SHP77 treated with DMSO at 0.1 percent for 48 hours (cell line): Measurements from ENCODE around the gene BIN2.
A peak's percentile ranks its signal among the peaks of the same experiment; 100 is the strongest.
"Not testable (repeated sequence)": the region's sequence is repeated elsewhere in the genome, so short reads cannot be mapped to it uniquely, and the experiment has no call there.

Experiments
- DNase-seq: peaks from one replicate; lab custom pipeline; 2025; lab: John Stamatoyannopoulos, UW

BIN2 gene

DNA sequence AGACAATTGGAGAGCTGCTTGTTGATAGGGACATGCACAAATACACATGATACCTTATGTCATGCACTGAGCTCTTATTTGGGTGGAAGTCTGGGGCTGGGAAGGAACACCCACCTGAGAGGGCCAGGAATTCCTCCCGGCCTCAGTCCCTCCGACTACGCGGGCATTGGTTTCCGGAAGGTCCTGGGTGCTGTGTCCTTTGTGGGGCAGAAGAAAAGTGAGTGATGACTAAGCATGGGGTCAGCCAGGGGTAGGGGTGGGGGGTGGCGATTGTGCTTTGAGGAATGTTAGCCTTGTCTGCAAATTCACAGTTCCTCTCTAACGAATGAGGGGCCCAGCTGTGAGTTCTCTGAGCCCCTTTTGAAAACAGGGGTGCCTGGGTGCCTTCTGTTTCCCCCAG is 21.7 kb upstream of the BIN2 start:
- no peak for DNase-seq

GRCh38 chr12:51343201-51343600 is 19.2 kb upstream of the BIN2 start:
- no peak for DNase-seq

DNA sequence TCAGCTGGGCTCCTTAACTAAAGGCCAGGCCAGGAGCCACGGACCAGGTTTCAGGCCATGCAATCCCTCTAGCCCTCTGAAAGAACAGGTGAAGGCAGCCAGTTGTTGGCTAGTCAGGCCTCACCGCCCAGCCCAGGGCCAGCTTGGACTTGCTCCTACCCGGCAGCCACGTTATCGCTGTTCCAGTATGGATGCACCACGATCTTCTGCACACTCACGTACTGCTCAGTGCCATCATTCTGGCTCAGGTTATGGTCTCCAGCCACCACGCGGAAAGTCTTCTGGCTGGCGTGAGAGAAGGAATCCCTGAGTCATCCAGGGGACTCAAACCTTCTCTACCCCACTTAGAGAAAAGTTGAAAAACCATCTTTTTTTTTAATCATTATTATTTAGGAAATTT is 18.4 kb upstream of the BIN2 start:
- no peak for DNase-seq

GRCh38 chr12:51341251-51342007 is 17.5 kb upstream of the BIN2 start:
- DNase-seq = peak; percentile 16

GRCh38 chr12:51339750-51340149 is 15.8 kb upstream of the BIN2 start:
- DNase-seq = no peak

- not testable (repeated sequence) for DNase-seq
Observed at GRCh38 chr12:51337336-51337735, 13.4 kb upstream of the BIN2 start.

- DNase-seq = no peak
Observed at GRCh38 chr12:51335931-51336330, 12.0 kb upstream of the BIN2 start.

- no peak for DNase-seq
Observed at GRCh38 chr12:51334764-51335163, 10.8 kb upstream of the BIN2 start.

GRCh38 chr12:51333536-51333935 is 9.6 kb upstream of the BIN2 start:
- DNase-seq = no peak

DNA sequence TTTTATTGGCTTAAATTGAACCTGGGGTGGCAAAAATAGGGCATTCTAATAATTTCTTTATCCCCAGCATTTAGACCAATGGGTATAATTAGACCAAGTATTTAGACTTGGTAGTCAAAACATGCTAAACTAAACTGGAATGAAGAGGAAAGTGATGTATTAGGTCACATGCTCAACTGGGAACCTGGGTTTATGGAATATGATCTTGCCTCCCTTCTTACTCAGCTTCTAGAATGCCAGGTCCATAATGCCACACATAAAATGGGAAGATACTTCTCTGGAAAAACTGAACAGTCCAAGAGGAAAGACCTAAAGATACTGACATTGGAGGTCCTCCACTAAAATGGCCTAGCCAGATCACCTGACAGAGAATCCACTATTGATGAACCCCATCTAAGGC is 6.2 kb upstream of the BIN2 start:
- DNase-seq = no peak

DNA sequence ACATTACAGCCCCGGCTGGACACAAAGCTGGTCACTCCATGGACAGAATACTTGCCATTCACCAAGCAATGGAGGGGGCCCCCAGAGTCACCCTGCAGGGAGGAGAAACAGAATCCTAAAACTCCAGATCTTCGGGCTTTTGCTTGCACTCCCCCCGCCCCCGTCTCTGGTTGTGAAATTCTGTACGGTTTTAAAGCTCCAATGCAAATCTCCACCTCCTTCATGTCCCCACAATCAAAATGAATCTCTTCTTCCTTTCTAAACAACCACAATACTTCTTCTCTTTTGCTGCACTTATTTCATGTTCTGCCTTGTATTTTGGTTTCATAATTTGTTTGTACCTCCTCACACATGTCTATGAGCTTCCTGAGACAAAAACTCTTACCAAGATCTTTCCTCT is 5.8 kb upstream of the BIN2 start:
- DNase-seq = no peak

GRCh38 chr12:51328587-51328986 is 4.6 kb upstream of the BIN2 start:
- DNase-seq = no peak

GRCh38 chr12:51326698-51327439 is 2.9 kb upstream of the BIN2 start:
- DNase-seq = no peak

DNA sequence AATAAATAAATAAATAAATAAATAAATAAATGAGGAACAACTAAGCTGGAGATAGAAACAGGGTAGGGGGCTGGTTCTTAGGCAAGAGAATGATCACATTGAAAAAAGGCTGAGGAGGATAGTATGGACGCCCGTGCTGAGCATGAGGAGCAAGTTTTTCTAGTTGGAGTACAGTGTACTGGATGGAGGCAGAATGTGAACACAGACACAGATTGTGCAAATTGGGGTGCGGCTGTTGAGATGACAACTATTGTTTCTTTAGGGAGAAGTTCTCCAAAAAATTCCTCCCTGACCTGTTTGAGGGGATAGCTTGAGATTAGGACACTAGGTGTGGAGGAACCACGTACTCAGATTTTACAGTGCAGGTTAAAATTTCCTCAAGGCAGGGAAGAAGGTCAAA is 979 bp upstream of the BIN2 start:
- DNase-seq = no peak

DNA sequence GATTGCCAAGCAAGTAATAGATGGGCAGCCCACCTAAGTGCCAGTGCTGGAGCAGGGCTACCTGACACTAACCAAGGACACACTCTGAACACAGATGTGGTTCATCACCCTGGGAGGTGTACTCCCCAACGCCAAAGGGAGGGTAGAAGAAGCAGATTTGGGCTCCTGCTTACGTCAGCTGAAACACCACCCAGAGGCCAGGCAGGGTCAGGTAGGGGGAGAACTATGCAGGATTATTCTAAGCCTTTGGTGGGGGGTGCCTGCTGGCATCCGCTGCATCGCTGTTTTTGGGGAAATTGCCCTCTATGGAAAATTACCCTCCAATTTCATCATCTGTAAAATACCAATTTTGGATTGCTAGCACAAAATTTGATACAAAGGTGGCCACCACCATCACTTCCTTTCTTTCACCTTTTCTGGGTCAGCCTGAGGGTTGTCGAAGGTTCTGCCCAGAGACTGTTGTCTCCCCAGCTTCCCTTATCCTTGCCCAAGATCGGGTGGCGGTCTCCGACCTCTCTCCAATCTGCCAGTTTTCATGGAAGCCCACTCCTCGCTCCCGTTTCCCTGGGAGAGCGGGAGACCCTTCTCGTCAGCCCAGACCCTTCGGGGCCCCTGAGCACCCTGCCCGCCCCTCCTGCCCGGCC is 535 bp downstream of the BIN2 start:
- no peak for DNase-seq

GRCh38 chr12:51322452-51322851 is 1.5 kb downstream of the BIN2 start:
- DNase-seq = no peak

DNA sequence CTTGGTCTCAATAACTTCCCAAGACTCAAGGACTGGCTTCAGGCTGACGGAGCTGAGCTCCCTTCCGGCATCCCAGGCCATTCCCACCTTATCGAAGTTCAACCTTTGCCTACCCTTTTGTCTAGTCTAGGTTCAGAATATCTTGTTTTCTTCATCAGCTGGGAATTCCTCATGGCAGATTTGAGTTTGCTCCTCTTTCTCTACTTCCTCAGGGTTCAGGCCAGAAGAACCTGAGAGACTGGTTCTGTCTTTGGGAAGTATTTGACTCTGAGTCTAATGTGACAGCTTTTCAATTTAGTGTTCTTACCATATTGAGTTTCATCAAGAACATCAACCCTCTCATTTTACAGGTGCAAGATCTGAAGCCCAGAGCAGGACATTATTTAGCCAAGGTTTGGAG is 2.1 kb downstream of the BIN2 start:
- DNase-seq = no peak

- DNase-seq = no peak
Observed at GRCh38 chr12:51320695-51321320, 3.2 kb downstream of the BIN2 start.

GRCh38 chr12:51320311-51320694 is 3.7 kb downstream of the BIN2 start:
- DNase-seq = no peak

DNA sequence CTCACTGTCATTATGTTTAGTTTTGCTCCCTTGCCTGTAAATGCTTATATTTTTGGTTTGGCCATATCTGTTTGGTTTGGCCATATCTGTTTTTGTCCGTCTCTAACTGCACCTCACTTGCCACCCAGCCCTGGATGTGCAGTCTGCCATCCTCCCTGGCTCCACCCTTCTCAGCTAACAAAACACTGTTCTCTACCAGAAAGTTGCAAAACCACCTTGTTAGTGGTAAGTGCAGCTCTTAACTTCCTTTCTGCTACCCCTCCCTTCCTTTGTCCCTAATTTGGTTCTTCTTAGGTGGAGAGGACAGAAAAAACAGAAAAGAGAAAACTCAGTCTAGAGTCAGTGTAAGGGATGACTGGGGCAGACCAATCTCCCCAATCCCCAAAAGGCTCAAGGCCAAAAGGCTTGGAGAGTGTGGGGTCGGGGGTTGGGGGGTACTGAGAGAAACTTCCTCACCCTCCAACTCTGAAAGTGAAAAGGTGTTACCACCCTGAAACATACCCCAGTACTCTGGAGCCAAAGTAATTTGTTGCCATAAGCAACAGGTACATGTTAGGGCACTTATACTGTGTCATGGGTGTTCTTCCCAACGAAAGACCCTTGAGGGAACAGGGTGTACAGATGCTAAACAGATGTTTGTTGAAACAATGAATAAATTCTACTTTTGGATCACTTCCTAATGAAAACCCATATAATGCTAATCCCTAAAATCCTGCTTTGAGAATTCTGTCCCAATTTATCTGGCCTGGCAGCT is 5.0 kb downstream of the BIN2 start:
- DNase-seq = no peak

- DNase-seq = not testable (repeated sequence)
Observed at GRCh38 chr12:51318057-51318806, 5.7 kb downstream of the BIN2 start.
